Muscle layer of colon (tissue), 2 donors: ENCODE results near the gene AGAP1.

Experiments used
- H3K27ac ChIP-seq: one replicate; pipeline ENCODE4 v1.7.0; 2013; ENCODE audit warnings: low read depth, mild to moderate bottlenecking, low read length, moderate library complexity
- H3K27me3 ChIP-seq, 2 donors: one replicate each; pipeline ENCODE4 v1.7.0; 2013; ENCODE audit warnings: low read length in 2 of 2, mild to moderate bottlenecking in 2 of 2; ENCODE audit not compliant: insufficient read depth in 2 of 2, control insufficient read depth in 1 of 2
- H3K36me3 ChIP-seq: one replicate; pipeline ENCODE4 v1.7.0; 2013; ENCODE audit warnings: mild to moderate bottlenecking, low read length; ENCODE audit not compliant: insufficient read depth
- H3K4me1 ChIP-seq: one replicate; pipeline ENCODE4 v1.7.0; 2013; ENCODE audit warnings: mild to moderate bottlenecking, low read length; ENCODE audit not compliant: insufficient read depth
- H3K4me3 ChIP-seq, 2 donors: one replicate each; pipeline ENCODE4 v1.7.0; 2013; ENCODE audit warnings: low read length in 2 of 2, low read depth in 1 of 2, mild to moderate bottlenecking in 1 of 2, moderate library complexity in 1 of 2
- H3K9ac ChIP-seq: one replicate; pipeline ENCODE4 v1.7.0; 2013; ENCODE audit warnings: low read length
- H3K9me3 ChIP-seq: one replicate; pipeline ENCODE4 v1.7.0; 2013; ENCODE audit warnings: mild to moderate bottlenecking, low read length
- donor health status: abdominal sarcoma.
- donor health status: Adenocarcinoma of cecum.

The AGAP1 gene

DNA sequence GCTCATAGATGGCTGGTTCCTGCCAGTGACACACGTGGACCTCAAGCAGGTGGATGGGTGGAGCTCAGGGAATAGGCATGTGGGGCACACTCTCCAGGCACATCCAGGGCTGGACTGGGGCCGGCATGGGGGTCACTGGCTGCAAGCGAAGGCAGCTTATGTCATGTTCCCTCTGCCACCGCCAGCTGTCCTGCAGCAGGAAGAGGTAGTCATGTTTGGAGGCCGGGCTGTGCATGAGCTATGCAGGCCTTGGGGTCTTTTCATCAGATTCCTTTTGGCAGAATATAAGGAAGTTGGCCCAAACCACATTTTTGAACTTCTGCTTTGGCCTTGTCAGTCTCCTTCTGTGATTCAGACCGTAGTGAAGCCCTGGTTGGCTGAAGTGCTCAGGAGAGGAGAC is 61.5 kb downstream of the AGAP1 start:
- Histone ChIP-seq H3K27me3 (no peaks in the 10 kb centered on the region), H3K4me3 (no peak overlapping the region), H3K9ac (no peak overlapping the region), H3K9me3 (no peaks in the 10 kb centered on the region), H3K27ac (no peak overlapping the region), H3K36me3 (no peaks in the 10 kb centered on the region), H3K4me1 (peaks cover 7% of the 10 kb centered on the region)

DNA sequence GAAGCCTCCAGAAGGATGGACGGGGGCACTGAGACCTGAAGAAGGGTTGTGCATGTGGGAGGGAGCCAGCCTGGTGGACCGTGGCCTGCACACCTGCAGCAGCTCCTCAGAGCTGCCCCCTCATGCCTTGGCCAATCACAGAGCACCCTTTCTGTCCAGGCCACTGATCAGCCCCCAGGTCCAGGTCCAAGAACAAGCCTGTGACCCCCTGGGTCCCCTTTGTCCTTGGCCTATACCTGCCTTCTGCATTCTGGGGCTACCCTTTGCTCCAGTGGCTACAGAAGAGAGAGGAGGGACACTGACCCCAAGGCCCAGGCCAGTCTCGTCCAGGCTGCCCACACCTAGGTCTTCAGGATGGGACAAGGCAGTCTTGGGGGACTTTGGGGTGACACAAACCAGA is 62.2 kb downstream of the AGAP1 start:
- no peaks in the 10 kb centered on the region for H3K36me3 ChIP-seq

DNA sequence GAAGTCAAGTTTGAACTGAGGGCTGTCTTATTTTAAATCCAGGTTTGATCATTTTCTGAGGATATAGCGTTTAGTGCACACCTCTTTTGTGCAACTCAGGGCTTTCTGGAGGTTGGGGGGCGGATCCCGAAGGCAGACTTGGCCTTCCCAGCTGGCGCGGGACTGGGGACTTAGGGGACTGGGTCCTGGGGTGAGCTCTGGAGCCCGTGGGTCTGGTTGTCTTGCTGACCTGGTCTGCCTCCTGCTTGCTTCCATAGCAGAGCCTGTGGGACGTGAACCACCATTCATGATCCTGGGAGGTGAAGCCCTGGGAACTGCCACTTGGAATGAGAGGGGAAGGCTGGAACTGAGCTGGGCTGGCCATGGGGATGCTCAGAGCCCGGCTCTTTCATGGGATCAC is 63.1 kb downstream of the AGAP1 start:
- Histone ChIP-seq H3K27ac (no peak overlapping the region), H3K9me3 (no peaks in the 10 kb centered on the region), H3K9ac (no peak overlapping the region), H3K4me1 (peaks cover 7% of the 10 kb centered on the region), H3K4me3 (no peak overlapping the region), H3K36me3 (no peaks in the 10 kb centered on the region), H3K27me3 (no peaks in the 10 kb centered on the region)

More for the DNA sequence above, 62.2 kb downstream of the AGAP1 start:
- Histone ChIP-seq H3K27ac (no peak overlapping the region), H3K4me1 (peaks cover 7% of the 10 kb centered on the region), H3K9ac (no peak overlapping the region), H3K27me3 (no peaks in the 10 kb centered on the region), H3K4me3 (no peak overlapping the region), H3K9me3 (no peaks in the 10 kb centered on the region)

DNA sequence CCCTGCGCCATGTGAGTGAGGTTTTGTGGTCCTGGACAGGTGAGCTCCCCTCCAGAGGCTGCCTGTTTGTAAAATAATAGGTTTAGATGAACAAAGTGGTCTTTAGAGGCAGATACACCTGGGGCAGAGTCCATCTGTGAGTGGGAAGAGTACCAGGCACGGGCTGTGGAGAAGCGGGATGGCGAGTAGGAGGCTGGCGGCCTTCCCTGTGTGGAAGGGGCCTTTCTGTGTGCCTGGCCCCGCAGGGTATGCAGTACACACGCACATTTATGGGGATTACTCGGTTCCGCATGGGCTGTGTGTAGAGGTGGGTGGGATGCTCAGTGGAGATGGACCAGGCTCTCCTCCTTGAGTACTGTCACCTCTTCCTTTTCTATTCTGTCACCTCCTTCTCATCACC is 64.1 kb downstream of the AGAP1 start:
- no peak overlapping the region for H3K27ac ChIP-seq
- H3K9me3 ChIP-seq, result no peaks in the 10 kb centered on the region
- no peaks in the 10 kb centered on the region for H3K4me1 ChIP-seq
- H3K36me3 ChIP-seq, result no peaks in the 10 kb centered on the region
- no peak overlapping the region for H3K4me3 ChIP-seq
- no peak overlapping the region for H3K9ac ChIP-seq
- H3K27me3 ChIP-seq, result no peaks in the 10 kb centered on the region

DNA sequence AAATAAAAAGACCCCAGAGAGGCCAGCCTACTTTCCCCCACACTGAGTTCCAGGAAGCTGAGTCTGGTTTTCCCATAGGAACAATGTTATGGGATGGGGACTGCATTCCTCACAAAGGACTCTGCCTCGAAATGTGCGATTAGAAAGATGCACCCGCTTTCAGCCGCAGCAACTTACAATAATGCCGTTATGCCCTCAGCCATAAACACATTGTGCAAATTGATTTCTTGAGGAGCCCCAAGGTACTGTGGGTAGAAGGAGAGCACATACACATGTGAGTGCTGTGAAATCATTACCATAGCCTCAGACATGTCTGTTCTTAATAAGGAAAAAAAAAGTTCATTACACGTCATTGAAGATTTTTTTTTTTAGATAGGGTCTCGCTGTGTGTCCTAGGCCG is 64.7 kb downstream of the AGAP1 start:
- Histone ChIP-seq H3K4me3 (no peak overlapping the region), H3K4me1 (peaks cover 5% of the 10 kb centered on the region), H3K36me3 (no peaks in the 10 kb centered on the region), H3K9me3 (no peaks in the 10 kb centered on the region), H3K9ac (no peak overlapping the region), H3K27ac (no peak overlapping the region), H3K27me3 (no peaks in the 10 kb centered on the region)

DNA sequence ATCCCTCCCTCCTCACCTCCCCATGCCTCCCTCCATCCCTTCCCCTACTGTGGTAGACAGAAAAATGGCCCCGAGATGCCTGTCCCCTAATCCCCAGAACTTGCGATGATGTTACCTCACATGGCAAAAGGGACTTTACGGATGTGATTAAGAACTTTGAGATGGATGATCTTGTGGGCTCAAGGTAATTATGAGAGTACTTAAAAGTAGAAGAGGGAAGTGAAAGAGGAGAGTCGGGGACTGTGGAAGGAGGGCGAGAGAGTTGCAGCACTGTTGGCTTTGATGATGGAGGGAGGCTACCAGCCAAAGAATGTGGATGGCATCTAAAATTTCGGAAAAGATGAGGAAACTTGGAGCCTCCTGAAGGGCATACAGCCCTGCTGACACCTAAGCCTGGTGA is 66.5 kb downstream of the AGAP1 start:
- Histone ChIP-seq H3K4me1 (peaks cover 5% of the 10 kb centered on the region), H3K27ac (no peak overlapping the region), H3K4me3 (no peak overlapping the region), H3K27me3 (no peaks in the 10 kb centered on the region), H3K36me3 (no peaks in the 10 kb centered on the region), H3K9ac (no peak overlapping the region), H3K9me3 (no peaks in the 10 kb centered on the region)

DNA sequence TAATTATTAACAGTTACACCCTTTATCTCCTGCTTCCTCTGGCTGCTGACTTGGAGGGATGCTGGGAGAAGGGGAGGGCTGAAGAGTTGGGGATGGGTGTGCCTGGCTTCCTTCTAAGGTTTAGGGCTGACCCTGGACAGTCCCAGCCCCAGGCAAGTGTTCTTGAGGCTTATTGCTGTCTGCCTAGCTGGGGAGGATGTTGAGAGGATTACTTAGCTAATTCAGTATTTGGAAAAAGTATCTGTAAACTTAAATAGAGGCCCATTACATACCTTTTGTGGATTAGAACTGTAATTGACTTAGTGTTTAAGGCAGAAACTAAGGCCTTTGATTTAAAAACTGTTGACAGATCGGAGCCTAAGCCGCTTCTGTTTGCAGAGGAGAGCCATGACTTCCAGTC is 67.6 kb downstream of the AGAP1 start:
- Histone ChIP-seq H3K9ac (no peak overlapping the region), H3K9me3 (no peaks in the 10 kb centered on the region), H3K4me1 (peaks cover 5% of the 10 kb centered on the region), H3K36me3 (no peaks in the 10 kb centered on the region), H3K27ac (no peak overlapping the region), H3K4me3 (no peak overlapping the region), H3K27me3 (no peaks in the 10 kb centered on the region)

DNA sequence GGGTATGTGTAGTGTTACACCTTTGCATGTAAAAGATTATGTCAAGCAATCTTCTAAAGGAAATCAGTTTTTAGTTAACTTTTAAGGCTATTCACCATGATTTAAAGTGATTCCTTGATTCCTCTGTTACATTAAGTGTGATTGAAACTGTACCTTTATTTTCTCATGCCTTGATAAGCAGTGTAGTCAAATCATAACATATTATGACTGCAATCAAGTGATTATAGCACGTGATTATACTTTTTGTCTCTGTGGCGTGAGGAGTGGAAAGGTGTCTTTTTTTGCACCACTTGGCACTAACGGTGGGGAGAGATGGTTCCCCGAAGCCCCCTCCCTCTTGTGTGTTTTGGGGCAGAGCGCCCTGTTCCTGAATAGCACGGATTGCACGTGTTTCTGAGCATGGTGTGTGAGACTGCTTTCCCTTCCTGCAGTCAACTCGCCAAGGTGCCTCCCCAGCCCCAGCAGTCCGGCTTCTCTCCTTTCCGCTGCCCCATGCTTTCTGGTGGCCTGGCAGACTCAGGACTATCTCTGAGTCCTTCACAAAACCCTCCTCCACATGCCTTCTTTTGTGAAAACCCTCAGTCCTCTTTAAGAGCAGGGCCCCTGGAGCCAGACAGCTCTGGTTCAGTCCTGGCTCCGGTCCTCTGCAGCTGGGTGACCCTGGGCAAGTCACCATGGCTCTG is 68.4 kb downstream of the AGAP1 start:
- Histone ChIP-seq H3K9me3 (no peaks in the 10 kb centered on the region), H3K36me3 (no peaks in the 10 kb centered on the region), H3K27me3 (no peaks in the 10 kb centered on the region), H3K4me1 (peaks cover 5% of the 10 kb centered on the region), H3K27ac (no peak overlapping the region), H3K4me3 (no peak overlapping the region), H3K9ac (no peak overlapping the region)

DNA sequence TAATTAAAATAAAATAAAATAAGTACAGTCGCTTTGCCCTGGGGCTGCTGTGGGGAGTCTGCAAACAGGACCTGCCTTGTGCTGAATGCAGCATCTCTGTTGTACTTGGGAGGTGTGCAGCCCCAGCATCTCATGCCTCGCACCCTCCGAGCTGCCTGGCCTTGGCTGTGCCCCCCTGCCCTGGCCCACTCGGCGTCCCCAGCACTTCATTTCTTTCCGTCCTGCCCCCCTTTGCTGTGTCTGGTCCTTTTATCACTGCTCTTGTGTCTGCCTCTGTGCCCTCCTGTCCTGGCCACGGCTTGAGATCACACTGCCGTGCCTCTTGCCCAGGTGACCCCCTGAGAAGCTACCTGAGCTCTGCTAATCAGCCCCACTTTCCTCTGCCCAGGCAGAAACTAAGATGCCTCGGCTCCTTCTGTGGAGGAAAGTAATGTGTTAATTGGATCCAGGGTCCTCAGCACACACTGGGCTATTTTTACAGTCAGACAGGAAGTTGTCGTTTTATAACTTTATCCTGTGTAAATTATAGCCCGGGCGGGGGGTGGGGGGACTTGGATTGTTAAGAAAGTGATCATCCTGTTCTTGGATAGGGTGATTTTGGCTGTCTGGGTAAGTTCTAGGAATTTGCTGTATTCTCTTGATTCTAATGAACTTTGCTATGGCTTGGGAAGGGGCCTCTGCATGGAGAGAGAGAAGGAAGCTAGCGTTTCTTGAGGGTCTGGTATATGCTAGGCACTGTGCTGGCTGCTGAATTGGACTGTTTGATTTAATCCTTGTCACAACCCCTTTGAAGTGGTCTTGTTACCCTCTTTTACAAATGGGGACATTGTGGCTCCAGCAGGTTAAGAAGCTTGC is 69.4 kb downstream of the AGAP1 start:
- no peaks in the 10 kb centered on the region for H3K36me3 ChIP-seq
- H3K4me1 ChIP-seq, result peaks cover 5% of the 10 kb centered on the region
- H3K9me3 ChIP-seq, result no peaks in the 10 kb centered on the region
- H3K27ac ChIP-seq, result no peak overlapping the region
- H3K27me3 ChIP-seq, result no peaks in the 10 kb centered on the region
- H3K4me3 ChIP-seq, result no peak overlapping the region
- H3K9ac ChIP-seq, result no peak overlapping the region

DNA sequence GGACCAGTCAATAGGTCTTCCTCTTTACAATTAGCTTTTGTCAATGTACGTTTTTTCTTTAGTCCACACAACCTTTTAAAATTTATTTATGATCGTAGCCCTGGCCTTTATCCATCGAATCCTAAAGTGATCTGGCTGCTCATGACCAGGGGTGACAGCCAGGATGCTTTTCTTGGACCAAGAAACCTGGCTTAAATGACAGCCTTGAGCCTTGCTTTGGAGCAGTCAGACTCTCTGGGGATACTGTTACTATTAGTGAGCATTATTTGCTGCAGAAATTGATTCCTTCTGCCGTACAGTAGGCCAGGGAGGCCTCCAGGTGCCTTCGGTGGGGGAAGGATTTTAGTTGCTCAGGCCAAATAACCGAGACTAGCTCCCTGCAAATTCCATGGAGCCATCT is 70.2 kb downstream of the AGAP1 start:
- Histone ChIP-seq H3K4me3 (no peak overlapping the region), H3K27me3 (no peaks in the 10 kb centered on the region), H3K4me1 (peaks cover 5% of the 10 kb centered on the region), H3K9me3 (peaks cover 5% of the 10 kb centered on the region), H3K9ac (no peak overlapping the region), H3K36me3 (no peaks in the 10 kb centered on the region), H3K27ac (no peak overlapping the region)

DNA sequence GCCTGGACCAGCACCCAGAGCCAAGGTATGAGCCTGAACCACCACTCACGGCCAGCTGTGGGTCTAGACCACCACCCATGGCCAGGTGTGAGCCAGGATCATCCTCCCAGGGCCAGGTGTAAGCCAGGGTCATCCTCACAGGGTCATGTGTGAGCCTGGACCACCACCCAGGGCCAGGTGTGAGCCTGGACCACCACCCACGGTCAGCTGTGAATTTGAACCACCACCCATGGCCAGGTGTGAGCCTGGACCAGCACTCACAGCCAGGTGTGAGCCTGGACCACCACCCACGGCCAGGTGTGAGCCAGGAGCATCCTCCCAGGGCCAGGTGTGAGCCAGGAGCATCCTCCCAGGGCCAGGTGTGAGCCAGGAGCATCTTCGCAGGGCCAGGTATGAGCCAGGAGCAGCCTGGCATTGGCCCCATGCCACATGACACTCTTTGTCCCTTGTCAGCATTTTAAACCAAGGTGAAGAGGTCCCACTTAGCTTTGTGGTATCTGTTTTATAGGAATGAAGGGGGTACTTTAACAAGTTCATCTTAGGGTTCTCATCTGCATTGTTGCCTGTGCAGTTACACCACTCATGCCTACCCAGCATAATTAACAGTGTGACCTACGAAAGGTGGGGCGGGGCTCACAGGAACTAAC is 71.2 kb downstream of the AGAP1 start:
- Histone ChIP-seq H3K27ac (no peak overlapping the region), H3K27me3 (no peaks in the 10 kb centered on the region), H3K4me1 (peaks cover 5% of the 10 kb centered on the region), H3K9me3 (peaks cover 5% of the 10 kb centered on the region), H3K36me3 (no peaks in the 10 kb centered on the region), H3K9ac (no peak overlapping the region), H3K4me3 (no peak overlapping the region)
